Prostate gland (tissue), 2 donors: ENCODE results near the gene KLF6. TPM values are rescaled to one million over a fixed set of nuclear protein-coding genes. Genes with fewer than 3 reads are reported as not detected.

ENCODE experiments used
- DNase-seq: peaks from one replicate; pipeline ENCODE4 v3.0.0-alpha.2; 2019; ENCODE audit warnings: low spot score
- H3K27ac ChIP-seq, 2 donors: fragments of 200-600 bp; sonication (generic); 2 replicates each; pipeline ENCODE4 v1.5.1; 2017 to 2019
- H3K27me3 ChIP-seq: fragments of 200-600 bp; sonication (generic); replicated peaks from 2 replicates; pipeline ENCODE4 v1.5.1; 2019; ENCODE audit not compliant: insufficient read depth
- H3K36me3 ChIP-seq, 2 donors: fragments of 200-600 bp; sonication (generic); 1 replicate in 1 of 2; 2 replicates in 1 of 2; pipeline versions ENCODE4 v1.5.1 to v1.8.1; 2017 to 2019
- H3K4me1 ChIP-seq: fragments of 200-600 bp; sonication (generic); replicated peaks from 2 replicates; pipeline ENCODE4 v1.5.1; 2019
- H3K4me3 ChIP-seq, 2 donors: fragments of 200-600 bp; sonication (generic); 2 replicates each; pipeline ENCODE4 v1.5.1; 2017 to 2019
- H3K9me3 ChIP-seq: fragments of 200-600 bp; sonication (generic); 2 replicates; pipeline ENCODE4 v1.5.1; 2017
- CTCF ChIP-seq, 4 experiments: fragments of 200-600 bp in 2 of 4; fragments of 450-650 bp in 2 of 4; sonication (generic) in 2 of 4; IDR thresholded peaks; 1 replicate in 3 of 4; 2 replicates in 1 of 4; pipeline ENCODE4 v1.5.1; 2016 to 2019; ENCODE audit warnings: antibody characterized with exemption in 4 of 4, mild to moderate bottlenecking in 2 of 4, moderate library complexity in 2 of 4
- POLR2A ChIP-seq: fragments of 450-650 bp; IDR thresholded peaks from one replicate; pipeline ENCODE4 v1.6.1; 2016; ENCODE audit warnings: antibody characterized with exemption, mild to moderate bottlenecking
- POLR2AphosphoS5 ChIP-seq: sonication (generic); formaldehyde crosslinking; IDR thresholded peaks from one replicate; pipeline ENCODE4 v1.6.1; 2017; ENCODE audit warnings: antibody characterized with exemption
- WGBS: methylation state at CpG from one replicate; pipeline ENCODE4 v1.1.5; 2018; 5-methylcytosine and 5-hydroxymethylcytosine counted together
- intact Hi-C: fragments of 100-400 bp; cut with DNase I; formaldehyde crosslinking; loops from one replicate; pipeline ENCODE4 v1.14.2; 2022
- total RNA-seq, 2 donors: library from RNA; depleted of rRNA; stranded (reverse); fragments of >200 nt; gene quantifications; one replicate each; pipeline ENCODE4 v1.1.0, GENCODE V29; 2016

Gene KLF6
- total RNA-seq, 2 donors from 2014 or later, result 17.5 to 42.3 TPM

- Histone ChIP-seq H3K9me3 (no peaks in the 10 kb centered on the region), H3K36me3 (peaks cover 4 to 20% of the 10 kb centered on the region in 2 donors), H3K4me1 (no peaks in the 10 kb centered on the region), H3K27ac (peak overlapping the region; percentile 47 to 78), H3K4me3 (no peak overlapping the region), H3K27me3 (no peaks in the 10 kb centered on the region)
- 82% methylated on average over 7 of the region's 7 CpGs for WGBS
- intact Hi-C loops, result no loop called here
- TF ChIP-seq POLR2AphosphoS5 (no peak), POLR2A (no peak), CTCF (IDR thresholded peaks at IDR 0.05) (no peak)
- no peak for DNase-seq
These were observed 6.9 kb downstream of the KLF6 start for GRCh38 chr10:3777981-3778691.

DNA sequence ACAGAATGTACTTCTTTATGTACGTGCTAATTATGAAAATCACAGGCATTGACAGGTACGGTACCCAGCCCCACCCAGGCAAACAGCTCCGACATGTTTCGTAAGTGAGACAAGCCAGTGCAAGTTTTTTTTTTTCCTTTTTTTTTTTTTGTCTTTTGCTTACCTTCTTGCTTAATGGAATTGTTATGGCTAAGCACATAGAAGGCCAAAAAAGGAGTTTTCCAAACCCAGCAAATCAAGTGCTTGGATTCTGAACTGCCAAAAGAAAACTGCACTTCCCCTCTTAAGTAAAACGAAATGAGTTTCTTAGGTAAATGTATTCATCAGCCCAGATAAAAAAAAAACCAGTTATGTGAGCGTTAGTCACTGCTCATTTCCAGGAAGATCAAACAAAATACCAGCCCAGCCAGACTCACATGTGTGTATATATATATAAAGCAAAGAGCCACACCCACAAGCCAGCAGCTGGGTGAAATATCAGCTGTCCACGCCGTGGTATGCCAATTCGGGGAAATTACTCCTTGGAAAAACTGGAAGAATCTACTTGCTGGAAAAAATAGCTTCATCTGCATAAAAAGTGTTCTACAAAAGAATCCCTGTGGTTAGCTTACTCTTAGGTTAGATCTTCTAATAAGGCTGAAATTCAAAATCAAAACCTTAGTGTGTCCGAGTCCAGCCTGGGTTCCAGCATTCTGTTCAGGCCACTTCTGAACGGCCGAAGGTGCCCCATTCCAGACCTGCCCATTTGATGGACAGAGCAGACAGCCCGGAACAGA is 8.0 kb downstream of the KLF6 start:
- 30% methylated on average over 13 of the region's 13 CpGs for WGBS
- peak; percentile 83 for DNase-seq

DNA sequence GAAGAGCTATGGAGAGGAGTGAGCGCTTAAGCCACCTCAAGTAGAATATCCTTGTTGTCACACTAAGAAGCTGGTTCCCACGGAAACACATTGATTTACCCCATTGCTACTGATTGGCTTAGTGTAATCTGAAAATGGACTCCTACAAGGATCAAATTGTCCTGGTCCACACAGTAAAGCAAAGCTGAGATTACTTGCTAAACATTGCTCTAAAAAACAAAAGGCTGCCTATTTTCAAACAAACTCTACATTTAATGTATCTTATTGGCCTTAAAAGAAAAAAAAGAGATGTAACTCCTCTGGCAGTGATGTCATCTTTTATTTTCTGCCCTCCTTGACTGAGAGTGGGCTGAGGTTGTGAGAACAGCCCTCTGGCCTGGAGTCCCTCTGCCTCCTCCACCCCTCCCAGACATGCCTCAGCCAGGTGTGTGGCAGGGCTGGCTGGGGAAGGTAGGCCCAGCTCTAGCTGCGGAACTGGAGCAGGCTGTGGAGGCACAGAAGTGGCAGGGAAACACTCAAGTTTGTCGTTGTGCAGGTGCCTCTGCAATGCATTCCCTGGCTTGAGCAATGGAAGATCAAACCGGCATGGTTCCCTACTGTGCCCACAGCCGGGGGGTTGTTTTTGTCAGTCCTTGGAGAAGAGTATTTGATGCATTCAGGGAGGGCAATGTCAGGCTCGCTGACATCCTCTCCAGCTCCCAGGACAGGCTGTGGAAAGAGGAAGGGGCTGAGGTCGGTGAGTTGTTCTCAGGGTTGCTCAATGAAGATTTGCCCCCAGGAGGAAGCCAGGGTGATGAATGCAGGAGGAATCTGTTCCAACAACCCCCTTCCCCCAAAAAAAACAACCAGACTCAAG is 9.1 kb downstream of the KLF6 start:
- intact Hi-C loops, result no loop called here
- TF ChIP-seq POLR2A (no peak), POLR2AphosphoS5 (peak; percentile 19), CTCF (IDR thresholded peaks at IDR 0.05) (no peak)
- H3K9me3 ChIP-seq, result no peaks in the 10 kb centered on the region
- WGBS, result 51% methylated on average over 8 of the region's 8 CpGs
- no peak for DNase-seq
- no peaks in the 10 kb centered on the region for H3K4me1 ChIP-seq
- H3K27me3 ChIP-seq, result no peaks in the 10 kb centered on the region
- H3K27ac ChIP-seq, result peak overlapping the region; percentile 26 to 47
- no peak overlapping the region for H3K4me3 ChIP-seq
- peaks cover 0 to 17% of the 10 kb centered on the region in 2 donors for H3K36me3 ChIP-seq

More for the DNA sequence above, 8.0 kb downstream of the KLF6 start:
- Histone ChIP-seq H3K4me3 (no peak overlapping the region), H3K36me3 (peaks cover 4 to 20% of the 10 kb centered on the region in 2 donors), H3K9me3 (no peaks in the 10 kb centered on the region), H3K27me3 (no peaks in the 10 kb centered on the region), H3K27ac (peak overlapping the region; percentile 47 to 78), H3K4me1 (no peaks in the 10 kb centered on the region)
- TF ChIP-seq POLR2AphosphoS5 (peak; percentile 95), POLR2A (no peak)
- intact Hi-C loops, result no loop called here

DNA sequence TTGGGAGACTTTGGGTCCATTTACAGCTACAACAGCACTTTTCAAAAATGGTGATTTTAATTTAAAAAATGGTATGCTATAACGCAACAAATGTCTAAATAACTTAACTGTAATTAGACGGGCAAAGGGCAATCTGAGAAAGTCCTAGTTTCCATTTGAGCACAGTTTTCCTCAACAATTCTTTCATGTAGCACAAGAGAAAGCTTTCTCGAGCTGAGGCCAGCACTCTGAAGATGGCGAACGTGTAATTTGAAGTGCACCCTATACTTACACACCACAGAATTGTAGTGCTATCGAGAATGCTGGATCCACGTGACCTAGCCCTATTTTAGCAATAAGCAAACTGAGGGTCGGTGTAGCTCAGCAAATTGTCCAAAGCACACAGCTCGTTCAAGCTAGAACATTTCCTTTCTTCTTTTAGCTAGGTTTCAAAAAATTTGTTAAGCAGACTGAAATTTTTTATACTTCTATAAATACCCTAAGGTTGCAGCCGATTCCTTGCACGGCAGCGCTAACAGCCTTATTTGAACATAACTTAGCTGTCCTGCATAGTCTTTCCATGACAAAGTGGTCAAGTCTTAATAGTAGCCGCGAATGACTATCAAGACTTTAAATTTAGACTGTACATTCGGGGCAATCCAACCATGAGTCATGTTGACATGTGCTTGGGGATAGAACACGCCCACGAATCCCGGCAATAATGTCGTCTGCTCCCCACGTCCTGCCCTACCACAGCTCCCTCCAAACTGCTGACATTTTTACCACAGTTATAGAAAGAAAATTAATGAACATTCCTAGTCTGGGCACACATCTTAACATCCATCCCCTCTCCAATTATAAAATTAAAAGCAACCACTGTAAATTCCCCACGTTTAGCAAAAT is 10.0 kb downstream of the KLF6 start:
- Histone ChIP-seq H3K4me1 (no peaks in the 10 kb centered on the region), H3K27me3 (no peaks in the 10 kb centered on the region), H3K27ac (peak overlapping the region; percentile 26 to 47), H3K9me3 (no peaks in the 10 kb centered on the region), H3K4me3 (no peak overlapping the region), H3K36me3 (peaks cover 0 to 9% of the 10 kb centered on the region in 2 donors)
- WGBS, result 72% methylated on average over 21 of the region's 21 CpGs
- intact Hi-C loops, result no loop called here
- no peak for DNase-seq
- TF ChIP-seq POLR2A (no peak), CTCF (IDR thresholded peaks at IDR 0.05) (no peak), POLR2AphosphoS5 (no peak)
